ENCODE results near the gene RREB1.

RREB1 gene

GRCh38 chr6:7229376-7230326, 121.9 kb downstream of the RREB1 start:
- DNase-seq = no peak

DNA sequence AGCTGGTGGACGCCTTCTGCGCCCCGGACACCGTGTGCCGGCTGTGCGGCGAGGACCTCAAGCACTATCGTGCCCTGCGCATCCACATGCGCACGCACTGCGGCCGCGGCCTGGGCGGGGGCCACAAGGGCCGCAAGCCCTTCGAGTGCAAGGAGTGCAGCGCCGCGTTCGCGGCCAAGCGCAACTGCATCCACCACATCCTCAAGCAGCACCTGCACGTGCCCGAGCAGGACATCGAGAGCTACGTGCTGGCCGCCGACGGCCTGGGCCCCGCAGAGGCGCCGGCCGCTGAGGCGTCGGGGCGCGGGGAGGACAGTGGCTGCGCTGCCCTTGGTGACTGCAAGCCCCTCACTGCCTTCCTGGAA, 122.5 kb downstream of the RREB1 start:
- no peak for DNase-seq

- no peak for DNase-seq
These were observed 123.4 kb downstream of the RREB1 start for GRCh38 chr6:7230956-7231713.

DNA sequence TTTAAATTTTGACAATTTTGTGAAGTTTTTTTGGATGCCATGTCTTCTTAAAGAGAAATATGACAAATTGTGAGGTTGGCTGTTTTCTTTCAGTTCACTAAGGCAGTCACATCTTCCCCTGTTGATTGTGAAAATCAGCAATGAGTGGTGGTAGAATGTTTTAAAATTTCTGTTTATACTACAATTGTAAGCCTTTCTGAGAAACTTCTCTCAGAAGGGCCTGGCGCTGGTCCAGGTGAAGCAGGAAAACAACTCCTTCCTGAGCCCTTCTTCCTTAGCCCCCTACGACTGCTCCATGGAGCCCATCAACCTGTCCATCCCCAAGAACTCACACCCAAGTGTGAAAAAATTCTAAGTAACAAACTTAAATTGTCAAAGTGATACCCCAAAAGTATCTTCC, 124.6 kb downstream of the RREB1 start:
- DNase-seq = no peak

GRCh38 chr6:7234547-7234946, 126.8 kb downstream of the RREB1 start:
- DNase-seq = no peak

DNA sequence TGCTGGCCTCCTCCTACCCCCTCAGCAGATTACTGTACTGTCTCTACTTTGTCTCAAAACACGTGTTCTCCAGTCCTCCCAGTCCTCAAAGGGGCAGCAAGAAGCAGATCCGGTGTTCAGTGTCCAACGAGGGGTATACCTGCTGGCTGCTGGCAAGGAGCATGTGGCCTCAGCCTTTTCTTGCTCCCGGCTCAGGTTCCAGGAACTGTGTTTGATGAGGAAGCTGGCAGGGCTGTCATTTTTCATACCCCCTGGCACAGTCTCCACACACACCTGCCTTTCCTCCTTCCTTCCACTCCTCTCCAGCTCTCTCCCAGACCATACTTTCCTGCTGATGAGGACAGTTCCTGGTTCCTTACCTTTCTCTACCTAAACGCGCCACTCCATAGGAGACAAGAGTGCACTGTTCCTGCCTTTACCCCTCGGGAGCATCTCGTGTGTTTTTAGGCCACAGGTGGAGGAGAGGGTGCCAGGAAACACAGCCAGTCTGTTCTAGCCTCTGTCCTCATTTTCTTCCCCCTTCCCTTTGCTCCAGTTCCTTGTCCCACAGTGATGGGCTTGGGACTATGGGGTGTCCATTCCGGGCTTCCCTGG, 128.0 kb downstream of the RREB1 start:
- DNase-seq = no peak

DNA sequence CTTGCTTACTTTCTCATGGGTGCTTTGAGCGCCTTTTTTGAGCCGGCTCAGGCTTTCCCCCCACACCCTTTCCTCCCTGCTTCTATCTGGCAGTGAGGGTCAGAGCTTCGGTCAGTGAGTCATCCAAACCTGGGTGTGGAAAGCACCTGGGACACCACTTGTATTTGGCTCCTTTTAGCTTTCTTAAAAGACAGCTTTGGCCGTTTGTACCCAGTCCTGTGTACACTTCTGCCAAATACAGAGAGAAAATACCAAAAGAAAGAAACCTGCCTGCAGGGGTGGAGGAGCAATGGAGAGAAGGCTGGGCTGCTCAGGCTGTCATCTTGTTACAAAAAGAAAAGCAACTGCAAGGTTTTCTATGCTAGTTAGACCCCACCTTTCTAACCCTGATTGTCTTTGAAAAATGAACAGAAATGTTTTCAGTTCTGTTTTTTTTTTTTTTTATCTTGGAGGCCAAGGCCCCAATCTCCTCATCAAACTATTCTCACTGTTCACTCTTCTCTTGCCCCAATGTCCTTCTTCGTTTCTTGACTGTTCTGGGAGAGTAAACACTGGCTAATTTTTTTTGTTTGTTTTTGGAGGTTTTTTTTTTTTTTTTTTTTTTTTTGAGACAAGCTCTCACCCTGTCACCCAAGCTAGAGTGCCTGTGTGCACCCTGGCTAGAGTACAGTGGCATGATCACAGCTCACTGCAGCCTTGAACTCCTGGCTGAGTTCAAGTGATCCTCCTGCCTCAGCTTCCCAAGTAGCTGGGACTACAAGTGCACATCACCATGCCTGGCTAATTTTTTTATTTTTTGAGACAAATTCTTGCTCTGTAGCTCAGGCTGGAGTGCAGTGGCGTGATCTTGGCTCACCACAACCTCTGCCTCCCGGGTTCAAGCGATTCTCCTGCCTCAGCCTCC, 128.8 kb downstream of the RREB1 start:
- no peak for DNase-seq

- no peak for DNase-seq
These were observed 130.0 kb downstream of the RREB1 start for GRCh38 chr6:7237653-7238188.

- no peak for DNase-seq
These were observed 130.8 kb downstream of the RREB1 start for GRCh38 chr6:7238526-7238899.

GRCh38 chr6:7238900-7239589, 131.3 kb downstream of the RREB1 start:
- DNase-seq = peak; percentile 28

DNA sequence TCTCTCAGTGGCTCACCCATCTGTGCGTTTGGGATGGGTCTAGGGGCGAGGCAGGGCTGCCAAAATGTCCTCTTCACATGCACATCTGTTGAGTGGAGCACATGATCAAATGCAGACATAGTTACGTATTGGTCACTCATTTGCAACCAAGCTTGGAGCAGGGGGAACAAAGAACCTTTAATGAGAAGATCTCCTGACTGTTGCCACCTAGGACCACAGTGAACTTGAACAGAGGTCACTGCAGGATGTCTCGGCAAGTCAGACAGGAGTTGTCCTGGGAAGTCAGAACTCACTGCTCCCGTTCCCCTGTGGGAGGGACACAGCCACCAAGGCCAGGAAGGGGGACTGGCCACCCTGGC, 131.8 kb downstream of the RREB1 start:
- no peak for DNase-seq

DNA sequence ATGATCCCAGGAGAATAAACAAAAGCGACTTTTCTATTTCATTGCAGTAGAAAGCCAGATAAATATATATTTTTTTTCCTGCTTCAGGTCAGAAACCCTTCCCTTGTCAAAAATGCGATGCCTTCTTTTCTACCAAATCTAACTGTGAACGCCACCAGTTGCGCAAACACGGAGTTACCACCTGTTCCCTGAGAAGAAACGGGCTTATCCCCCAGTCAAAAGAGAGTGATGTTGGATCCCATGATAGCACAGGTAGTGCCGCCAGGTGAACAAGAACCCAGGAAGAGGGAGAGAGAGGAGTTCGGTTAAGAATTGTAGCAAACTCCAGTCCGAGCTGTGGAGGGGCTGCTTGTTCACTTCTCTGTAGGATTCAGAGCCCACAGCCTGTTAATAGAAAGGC, 132.6 kb downstream of the RREB1 start:
- DNase-seq = no peak

DNA sequence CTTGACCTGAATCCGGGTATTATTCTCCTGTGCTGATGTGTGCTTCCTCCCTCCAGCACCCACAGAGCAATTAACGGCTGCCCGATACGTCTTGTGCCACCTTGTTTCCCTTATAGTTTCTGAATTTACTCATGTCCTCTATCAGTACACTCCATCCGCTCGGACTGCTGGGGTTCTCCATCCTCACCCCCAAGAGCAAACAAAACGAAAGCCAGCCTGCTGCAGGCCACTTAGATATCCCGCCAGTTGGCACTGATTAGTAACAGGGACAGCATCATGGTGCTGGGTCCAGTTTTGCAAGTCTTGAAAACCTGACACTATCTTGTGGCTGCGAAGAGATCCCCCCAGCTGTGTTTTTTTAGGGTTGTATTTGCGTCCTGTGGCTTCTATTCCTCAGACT, 133.4 kb downstream of the RREB1 start:
- no peak for DNase-seq

DNA sequence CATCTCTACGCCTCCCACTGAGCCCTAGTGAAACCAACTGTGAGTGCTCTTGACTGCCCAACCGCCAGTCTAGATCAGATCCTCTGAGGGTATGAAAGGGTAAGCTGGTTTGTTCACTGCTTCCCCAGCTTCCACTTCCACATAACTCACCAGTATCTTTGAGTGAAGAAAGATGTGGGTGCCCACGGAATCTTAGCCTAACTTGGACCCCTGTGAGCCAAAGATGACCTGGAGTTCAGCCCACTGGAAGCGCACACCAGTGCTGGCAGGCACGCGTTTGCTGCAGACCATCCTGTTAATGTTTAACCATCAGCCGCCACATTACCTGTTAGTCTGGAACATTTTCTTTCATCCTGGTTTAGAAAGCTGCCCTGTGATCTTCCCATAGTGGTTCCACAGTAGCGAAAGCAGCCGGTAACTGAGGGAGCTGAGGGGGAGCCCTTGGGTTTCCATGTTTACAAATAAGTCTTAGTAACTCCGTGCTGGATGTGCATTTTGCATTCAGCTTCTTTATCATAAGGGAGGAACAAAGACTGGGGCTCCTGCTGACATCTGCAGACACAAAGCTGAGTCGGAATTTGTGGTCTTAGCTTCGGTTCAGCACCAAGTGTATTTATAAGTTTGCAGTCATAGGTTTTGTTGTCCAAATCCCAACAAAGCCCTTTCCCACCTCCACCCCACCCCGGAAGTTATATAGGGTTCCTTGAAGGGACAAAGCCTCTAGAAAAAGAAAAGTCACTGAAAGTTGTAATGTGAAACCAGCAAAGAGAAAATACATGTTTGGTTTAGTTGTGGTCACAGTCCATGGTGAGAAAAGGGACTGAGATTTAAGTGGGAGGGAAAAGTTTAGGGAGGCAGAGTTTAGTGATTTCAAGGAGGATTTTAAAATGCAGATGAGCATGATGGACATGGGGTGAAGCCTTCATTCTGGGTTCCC, 134.2 kb downstream of the RREB1 start:
- no peak for DNase-seq

DNA sequence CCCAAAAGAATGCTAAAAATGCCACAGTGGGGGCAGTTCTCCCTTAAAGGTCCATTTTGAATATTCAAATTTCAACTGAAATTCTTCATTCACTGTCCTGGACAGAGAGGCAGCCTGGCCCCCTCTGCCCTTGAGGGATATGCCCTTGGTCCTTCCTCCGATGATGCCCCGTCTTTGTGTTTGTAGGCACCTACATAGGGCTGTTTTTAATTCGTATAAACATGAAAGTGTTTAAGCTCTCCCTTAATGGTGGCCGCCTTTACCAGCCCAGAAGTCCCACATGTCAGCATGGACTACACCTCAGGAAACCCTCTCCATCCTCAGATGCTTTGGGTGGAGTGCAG, 135.0 kb downstream of the RREB1 start:
- no peak for DNase-seq

GRCh38 chr6:7243179-7243981, 135.6 kb downstream of the RREB1 start:
- no peak for DNase-seq

DNA sequence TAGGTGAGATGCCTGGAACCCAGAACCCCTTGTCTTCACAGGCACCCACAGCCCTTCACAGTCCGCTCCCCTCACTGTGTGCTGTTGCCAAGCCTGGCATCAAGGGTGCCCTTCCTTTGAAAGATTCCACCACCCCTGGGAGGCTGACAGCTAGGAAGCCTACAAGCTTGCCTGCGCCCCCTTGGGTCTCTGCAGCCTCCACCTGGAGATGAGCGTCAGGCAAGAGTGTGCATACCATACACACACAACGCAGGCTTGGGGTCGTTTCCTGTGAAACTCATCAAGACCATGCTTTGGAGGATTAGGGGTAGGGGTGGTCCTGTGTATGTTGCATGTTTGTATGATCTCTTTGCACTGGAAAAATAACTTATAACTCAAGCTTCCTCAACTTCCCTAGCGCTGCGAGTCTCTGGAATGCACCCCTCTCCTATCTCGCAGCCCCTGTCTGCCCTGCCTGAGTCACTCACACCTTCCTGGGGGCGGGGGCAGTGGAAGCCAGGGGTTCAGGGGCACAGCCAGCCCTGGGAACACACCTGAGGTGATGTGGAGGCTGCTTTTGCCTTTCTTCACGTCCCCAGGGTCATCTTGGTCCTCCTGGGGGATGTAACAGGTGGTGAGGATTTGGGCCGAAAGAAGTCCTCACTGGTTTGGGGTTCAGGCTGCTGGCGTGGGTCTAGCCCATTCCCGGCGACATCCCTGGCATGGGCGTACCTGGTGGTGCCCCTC, 138.1 kb downstream of the RREB1 start:
- DNase-seq = no peak

DNA sequence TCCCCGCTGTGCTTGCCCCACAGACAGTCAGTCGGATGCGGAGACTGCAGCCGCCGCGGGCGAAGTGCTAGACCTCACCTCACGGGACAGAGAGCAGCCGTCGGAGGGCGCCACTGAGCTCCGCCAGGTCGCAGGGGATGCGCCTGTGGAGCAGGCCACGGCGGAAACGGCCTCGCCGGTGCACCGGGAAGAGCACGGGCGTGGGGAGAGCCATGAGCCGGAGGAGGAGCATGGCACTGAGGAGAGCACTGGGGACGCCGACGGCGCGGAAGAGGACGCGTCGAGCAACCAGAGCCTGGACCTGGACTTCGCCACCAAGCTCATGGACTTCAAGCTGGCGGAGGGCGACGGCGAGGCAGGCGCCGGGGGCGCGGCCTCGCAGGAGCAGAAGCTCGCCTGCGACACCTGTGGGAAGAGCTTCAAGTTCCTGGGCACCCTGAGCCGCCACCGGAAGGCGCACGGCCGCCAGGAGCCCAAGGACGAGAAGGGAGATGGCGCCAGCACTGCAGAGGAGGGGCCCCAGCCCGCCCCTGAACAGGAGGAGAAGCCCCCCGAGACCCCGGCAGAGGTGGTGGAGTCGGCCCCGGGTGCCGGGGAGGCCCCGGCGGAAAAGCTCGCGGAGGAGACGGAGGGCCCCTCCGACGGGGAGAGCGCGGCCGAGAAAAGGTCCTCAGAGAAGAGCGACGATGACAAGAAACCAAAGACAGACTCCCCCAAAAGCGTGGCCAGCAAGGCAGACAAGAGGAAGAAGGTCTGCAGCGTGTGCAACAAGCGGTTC, 138.8 kb downstream of the RREB1 start:
- DNase-seq = no peak

- DNase-seq = no peak
These were observed 139.4 kb downstream of the RREB1 start for GRCh38 chr6:7247179-7247456.
